ENCODE results near the gene SRMS.

GRCh38 chr20:63587256-63587655, 39.7 kb upstream of the SRMS start:
- TF ChIP-seq, protein P1, sequence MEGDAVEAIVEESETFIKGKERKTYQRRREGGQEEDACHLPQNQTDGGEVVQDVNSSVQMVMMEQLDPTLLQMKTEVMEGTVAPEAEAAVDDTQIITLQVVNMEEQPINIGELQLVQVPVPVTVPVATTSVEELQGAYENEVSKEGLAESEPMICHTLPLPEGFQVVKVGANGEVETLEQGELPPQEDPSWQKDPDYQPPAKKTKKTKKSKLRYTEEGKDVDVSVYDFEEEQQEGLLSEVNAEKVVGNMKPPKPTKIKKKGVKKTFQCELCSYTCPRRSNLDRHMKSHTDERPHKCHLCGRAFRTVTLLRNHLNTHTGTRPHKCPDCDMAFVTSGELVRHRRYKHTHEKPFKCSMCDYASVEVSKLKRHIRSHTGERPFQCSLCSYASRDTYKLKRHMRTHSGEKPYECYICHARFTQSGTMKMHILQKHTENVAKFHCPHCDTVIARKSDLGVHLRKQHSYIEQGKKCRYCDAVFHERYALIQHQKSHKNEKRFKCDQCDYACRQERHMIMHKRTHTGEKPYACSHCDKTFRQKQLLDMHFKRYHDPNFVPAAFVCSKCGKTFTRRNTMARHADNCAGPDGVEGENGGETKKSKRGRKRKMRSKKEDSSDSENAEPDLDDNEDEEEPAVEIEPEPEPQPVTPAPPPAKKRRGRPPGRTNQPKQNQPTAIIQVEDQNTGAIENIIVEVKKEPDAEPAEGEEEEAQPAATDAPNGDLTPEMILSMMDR (IDR thresholded peaks at IDR 0.05) = no peak
- no peak for TF ChIP-seq POLR2A (IDR thresholded peaks at IDR 0.05)

Data from thyroid gland (tissue), 4 donors.